KMS-11 (cell line): ENCODE results near the gene IL1RAPL1.

Experiments used
- H2AFZ ChIP-seq: fragments of 200-600 bp; sonication (generic); 2 replicates; pipeline ENCODE4 v1.6.1; 2016; ENCODE audit warnings: antibody characterized with exemption, mixed run types, low read depth
- H3K27ac ChIP-seq: fragments of 200-600 bp; sonication (generic); 2 replicates; pipeline ENCODE4 v1.6.1; 2016; ENCODE audit warnings: mild to moderate bottlenecking, mixed run types
- H3K27me3 ChIP-seq: fragments of 200-600 bp; sonication (generic); 2 replicates; pipeline ENCODE4 v1.6.1; 2017; ENCODE audit warnings: mild to moderate bottlenecking, low read depth, mixed run types, moderate library complexity; ENCODE audit not compliant: insufficient read depth
- H3K36me3 ChIP-seq: fragments of 200-600 bp; sonication (generic); 2 replicates; pipeline ENCODE4 v1.6.1; 2017; ENCODE audit warnings: mild to moderate bottlenecking, mixed run types; ENCODE audit not compliant: insufficient read depth
- H3K4me1 ChIP-seq: fragments of 200-600 bp; sonication (generic); 2 replicates; pipeline ENCODE4 v1.6.1; 2016; ENCODE audit warnings: mild to moderate bottlenecking, low read depth, mixed run types; ENCODE audit not compliant: poor library complexity, severe bottlenecking
- H3K4me2 ChIP-seq: fragments of 200-600 bp; sonication (generic); 2 replicates; pipeline ENCODE4 v1.7.0; 2016; ENCODE audit warnings: mild to moderate bottlenecking, mixed run types
- H3K4me3 ChIP-seq: fragments of 200-600 bp; sonication (generic); IDR thresholded peaks from 2 replicates; pipeline ENCODE4 v1.6.1; 2017; ENCODE audit warnings: low read depth, low read length, mixed read lengths; ENCODE audit not compliant: insufficient read depth
- H3K79me2 ChIP-seq: fragments of 200-600 bp; sonication (generic); 2 replicates; pipeline ENCODE4 v1.6.1; 2016; ENCODE audit warnings: low read depth, mixed run types; ENCODE audit not compliant: insufficient read depth
- H3K9ac ChIP-seq: fragments of 200-600 bp; sonication (generic); 2 replicates; pipeline ENCODE4 v1.6.1; 2016; ENCODE audit warnings: mild to moderate bottlenecking, mixed run types
- H4K20me1 ChIP-seq: fragments of 200-600 bp; sonication (generic); 2 replicates; pipeline ENCODE4 v1.6.1; 2016; ENCODE audit warnings: mild to moderate bottlenecking, mixed run types; ENCODE audit not compliant: insufficient read depth
- TF ChIP-seq, protein P1 (sequence below): fragments of 200-600 bp; sonication (generic); conservative IDR thresholded peaks from 2 replicates; pipeline ENCODE4 v1.6.1; 2017; ENCODE audit warnings: low read depth, mild to moderate bottlenecking, antibody characterized with exemption, low read length, moderate library complexity, mixed read lengths

IL1RAPL1 gene

DNA sequence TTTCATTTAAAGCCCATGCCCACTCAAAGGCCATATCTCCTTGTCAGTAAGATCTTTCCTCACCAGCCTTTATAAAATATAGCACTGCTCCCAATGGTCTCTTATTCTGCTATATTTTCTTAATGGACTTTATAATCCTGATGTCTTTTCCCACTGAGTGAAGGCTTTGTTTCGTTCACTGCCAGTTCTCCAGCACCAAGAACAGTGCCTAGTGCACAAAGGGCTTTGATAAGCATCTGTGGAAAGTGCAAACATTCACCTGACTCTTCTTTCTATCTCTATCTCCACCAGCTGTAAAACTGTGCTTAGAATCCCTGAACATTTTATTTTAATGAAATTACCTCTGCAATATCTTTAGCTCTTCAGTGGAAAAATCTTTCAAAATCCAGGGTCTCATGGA, 1054.2 kb downstream of the IL1RAPL1 start:
- Histone ChIP-seq H3K27ac (no peak overlapping the region), H3K36me3 (no peaks in the 10 kb centered on the region), H3K4me2 (no peak overlapping the region), H4K20me1 (no peaks in the 10 kb centered on the region), H3K9ac (no peak overlapping the region), H2AFZ (no peak overlapping the region), H3K4me3 (no peak overlapping the region), H3K79me2 (no peaks in the 10 kb centered on the region), H3K4me1 (no peaks in the 10 kb centered on the region), H3K27me3 (no peaks in the 10 kb centered on the region)
- TF ChIP-seq, protein P1, sequence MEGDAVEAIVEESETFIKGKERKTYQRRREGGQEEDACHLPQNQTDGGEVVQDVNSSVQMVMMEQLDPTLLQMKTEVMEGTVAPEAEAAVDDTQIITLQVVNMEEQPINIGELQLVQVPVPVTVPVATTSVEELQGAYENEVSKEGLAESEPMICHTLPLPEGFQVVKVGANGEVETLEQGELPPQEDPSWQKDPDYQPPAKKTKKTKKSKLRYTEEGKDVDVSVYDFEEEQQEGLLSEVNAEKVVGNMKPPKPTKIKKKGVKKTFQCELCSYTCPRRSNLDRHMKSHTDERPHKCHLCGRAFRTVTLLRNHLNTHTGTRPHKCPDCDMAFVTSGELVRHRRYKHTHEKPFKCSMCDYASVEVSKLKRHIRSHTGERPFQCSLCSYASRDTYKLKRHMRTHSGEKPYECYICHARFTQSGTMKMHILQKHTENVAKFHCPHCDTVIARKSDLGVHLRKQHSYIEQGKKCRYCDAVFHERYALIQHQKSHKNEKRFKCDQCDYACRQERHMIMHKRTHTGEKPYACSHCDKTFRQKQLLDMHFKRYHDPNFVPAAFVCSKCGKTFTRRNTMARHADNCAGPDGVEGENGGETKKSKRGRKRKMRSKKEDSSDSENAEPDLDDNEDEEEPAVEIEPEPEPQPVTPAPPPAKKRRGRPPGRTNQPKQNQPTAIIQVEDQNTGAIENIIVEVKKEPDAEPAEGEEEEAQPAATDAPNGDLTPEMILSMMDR: no peak

DNA sequence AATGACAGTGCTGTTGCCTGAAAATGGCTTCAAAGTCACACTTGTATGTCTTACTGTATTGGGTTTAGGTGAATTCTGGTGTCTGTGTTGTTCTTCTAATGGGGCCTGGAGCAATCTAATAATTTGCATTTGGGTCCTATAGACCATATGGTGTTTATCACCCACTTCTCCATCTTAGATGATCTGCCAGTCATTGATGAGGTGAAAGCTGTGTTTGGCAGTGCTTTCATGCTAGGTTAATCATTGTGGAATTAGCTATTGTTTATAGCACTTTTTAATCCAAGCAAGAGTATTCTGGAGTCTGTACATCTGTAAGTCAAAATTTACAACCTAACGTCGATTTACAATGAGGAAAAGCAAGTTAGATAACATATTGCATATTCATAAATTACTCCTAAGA, 1055.9 kb downstream of the IL1RAPL1 start:
- Histone ChIP-seq H3K4me2 (no peak overlapping the region), H3K27me3 (no peaks in the 10 kb centered on the region), H4K20me1 (no peaks in the 10 kb centered on the region), H3K4me1 (no peaks in the 10 kb centered on the region), H3K36me3 (no peaks in the 10 kb centered on the region), H2AFZ (no peak overlapping the region), H3K79me2 (no peaks in the 10 kb centered on the region), H3K9ac (no peak overlapping the region), H3K27ac (no peak overlapping the region), H3K4me3 (no peak overlapping the region)
- TF ChIP-seq, protein P1: no peak

DNA sequence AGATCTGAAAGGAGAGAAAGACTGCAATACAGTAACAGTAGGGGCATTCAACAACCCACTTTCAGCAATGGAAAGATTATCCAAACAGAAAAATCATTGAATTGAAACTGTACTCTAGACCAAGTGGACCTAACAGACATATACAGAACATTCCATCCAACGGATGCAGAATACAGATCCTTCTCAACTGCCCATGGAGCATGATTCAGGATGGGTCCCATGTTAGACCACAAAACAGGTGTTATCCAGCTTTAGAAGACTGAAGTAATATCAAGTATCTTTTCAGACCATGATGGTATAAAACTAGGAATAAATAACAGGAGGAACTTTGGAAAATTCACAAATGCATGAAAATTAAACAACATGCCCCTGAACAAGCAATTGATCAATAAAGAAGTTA, 1060.9 kb downstream of the IL1RAPL1 start:
- Histone ChIP-seq H3K27ac (no peak overlapping the region), H4K20me1 (no peaks in the 10 kb centered on the region), H3K4me2 (no peak overlapping the region), H2AFZ (no peak overlapping the region), H3K36me3 (no peaks in the 10 kb centered on the region; the same call in 1 of the 2 replicates), H3K9ac (no peak overlapping the region), H3K4me1 (no peaks in the 10 kb centered on the region), H3K79me2 (no peaks in the 10 kb centered on the region), H3K4me3 (no peak overlapping the region), H3K27me3 (no peaks in the 10 kb centered on the region)
- TF ChIP-seq, protein P1: no peak

- Histone ChIP-seq H3K4me1 (no peaks in the 10 kb centered on the region), H3K27me3 (no peaks in the 10 kb centered on the region), H3K27ac (no peak overlapping the region), H4K20me1 (no peaks in the 10 kb centered on the region), H2AFZ (no peak overlapping the region), H3K9ac (no peak overlapping the region), H3K79me2 (no peaks in the 10 kb centered on the region), H3K4me2 (no peak overlapping the region), H3K36me3 (no peaks in the 10 kb centered on the region; the same call in 1 of the 2 replicates), H3K4me3 (no peak overlapping the region)
- TF ChIP-seq, protein P1: no peak
Observed at GRCh38 chrX:29652484-29652883, 1065.2 kb downstream of the IL1RAPL1 start.

GRCh38 chrX:29653721-29654120, 1066.5 kb downstream of the IL1RAPL1 start:
- no peak overlapping the region for H3K9ac ChIP-seq
- no peak overlapping the region for H3K4me2 ChIP-seq
- TF ChIP-seq, protein P1: no peak
- no peaks in the 10 kb centered on the region for H4K20me1 ChIP-seq
- no peak overlapping the region for H2AFZ ChIP-seq
- H3K4me1 ChIP-seq: no peaks in the 10 kb centered on the region
- H3K36me3 ChIP-seq: no peaks in the 10 kb centered on the region; the same call in 1 of the 2 replicates
- H3K27ac ChIP-seq: no peak overlapping the region
- no peak overlapping the region for H3K4me3 ChIP-seq
- H3K79me2 ChIP-seq: no peaks in the 10 kb centered on the region
- H3K27me3 ChIP-seq: no peaks in the 10 kb centered on the region
